ENCODE data around the gene STPG1.
A peak's percentile ranks its signal among the peaks of the same experiment; 100 is the strongest.

Gene STPG1

GRCh38 chr1:24426744-24427544, 13.4 kb upstream of the STPG1 start:
- no peak for DNase-seq

- no peak for DNase-seq
These were observed 12.3 kb upstream of the STPG1 start for GRCh38 chr1:24425922-24426321.

- no peak for DNase-seq
These were observed 11.9 kb upstream of the STPG1 start for GRCh38 chr1:24425441-24425840.

GRCh38 chr1:24424990-24425389, 11.4 kb upstream of the STPG1 start:
- DNase-seq: no peak

GRCh38 chr1:24424207-24424606, 10.6 kb upstream of the STPG1 start:
- DNase-seq: no peak

GRCh38 chr1:24421502-24421901, 7.9 kb upstream of the STPG1 start:
- DNase-seq: no peak

- DNase-seq: no peak
These were observed 7.0 kb upstream of the STPG1 start for GRCh38 chr1:24420547-24420946.

GRCh38 chr1:24418898-24419628, 5.5 kb upstream of the STPG1 start:
- no peak for DNase-seq

- no peak for DNase-seq
These were observed 4.1 kb upstream of the STPG1 start for GRCh38 chr1:24417681-24418080.

GRCh38 chr1:24416666-24417391, 3.2 kb upstream of the STPG1 start:
- DNase-seq: no peak

GRCh38 chr1:24415910-24416665, 2.5 kb upstream of the STPG1 start:
- peak; percentile 35 for DNase-seq

- peak; percentile 97 for DNase-seq
These were observed 1.8 kb upstream of the STPG1 start, which contains the start of gene NIPAL3 for GRCh38 chr1:24415334-24415909. NIPAL3 (plus strand) TSS chr1:24415802; CDS start chr1:24419548, 3,746 bp downstream.

GRCh38 chr1:24414775-24415333, 1.3 kb upstream of the STPG1 start:
- peak; percentile 24 for DNase-seq

- no peak for DNase-seq
These were observed 1.2 kb downstream of the STPG1 start for GRCh38 chr1:24412408-24412807.

- DNase-seq: no peak
These were observed 1.6 kb downstream of the STPG1 start for GRCh38 chr1:24411963-24412362.

GRCh38 chr1:24410750-24411149, 2.8 kb downstream of the STPG1 start:
- DNase-seq: no peak

- DNase-seq: no peak
These were observed 4.0 kb downstream of the STPG1 start for GRCh38 chr1:24409535-24409934.

- no peak for DNase-seq
These were observed 6.8 kb downstream of the STPG1 start for GRCh38 chr1:24406788-24407187.

- no peak for DNase-seq
These were observed 9.8 kb downstream of the STPG1 start for GRCh38 chr1:24403806-24404205.

GRCh38 chr1:24400065-24400464, 13.5 kb downstream of the STPG1 start:
- DNase-seq: no peak

GRCh38 chr1:24393892-24394291, 19.7 kb downstream of the STPG1 start:
- peak; percentile 8 for DNase-seq
